NCI-H2171 (cell line): ENCODE data around the gene C21orf58.

Experiments used
- DNase-seq: peaks from one replicate; lab custom pipeline; 2025; lab: John Stamatoyannopoulos, UW

Gene C21orf58

GRCh38 chr21:46352913-46353312 lies 29.2 kb upstream of the C21orf58 start:
- no peak for DNase-seq

GRCh38 chr21:46352164-46352515 lies 28.5 kb upstream of the C21orf58 start:
- DNase-seq = no peak

GRCh38 chr21:46351476-46352163 lies 27.9 kb upstream of the C21orf58 start:
- DNase-seq = no peak

GRCh38 chr21:46350981-46351380 lies 27.3 kb upstream of the C21orf58 start:
- DNase-seq = no peak

GRCh38 chr21:46350571-46350970 lies 26.9 kb upstream of the C21orf58 start:
- DNase-seq = no peak

- DNase-seq = no peak
Observed at GRCh38 chr21:46349134-46349760, 25.6 kb upstream of the C21orf58 start.

GRCh38 chr21:46347791-46348381 lies 24.2 kb upstream of the C21orf58 start:
- DNase-seq = no peak

GRCh38 chr21:46347203-46347550 lies 23.5 kb upstream of the C21orf58 start:
- no peak for DNase-seq

GRCh38 chr21:46346296-46347202 lies 22.9 kb upstream of the C21orf58 start:
- no peak for DNase-seq

GRCh38 chr21:46345861-46346260 lies 22.2 kb upstream of the C21orf58 start:
- DNase-seq = no peak

- DNase-seq = no peak
Observed at GRCh38 chr21:46344219-46344915, 20.7 kb upstream of the C21orf58 start.

GRCh38 chr21:46340998-46341397 lies 17.3 kb upstream of the C21orf58 start:
- DNase-seq = no peak

GRCh38 chr21:46336603-46337002 lies 12.9 kb upstream of the C21orf58 start:
- DNase-seq = no peak

- no peak for DNase-seq
Observed at GRCh38 chr21:46334351-46335140, 10.9 kb upstream of the C21orf58 start.

GRCh38 chr21:46329796-46330195 lies 6.1 kb upstream of the C21orf58 start:
- no peak for DNase-seq

GRCh38 chr21:46328151-46328550 lies 4.5 kb upstream of the C21orf58 start:
- no peak for DNase-seq

- no peak for DNase-seq
Observed at GRCh38 chr21:46327711-46328110, 4.0 kb upstream of the C21orf58 start.

- no peak for DNase-seq
Observed at GRCh38 chr21:46326110-46326703, 2.5 kb upstream of the C21orf58 start.

- peak; percentile 65 for DNase-seq
Observed at GRCh38 chr21:46325073-46325912, 1.6 kb upstream of the C21orf58 start.
